ENCODE results near the gene KANK4. TPM values are rescaled to one million over a fixed set of nuclear protein-coding genes. Genes with fewer than 3 reads are reported as not detected.

The KANK4 gene
- polyA plus RNA-seq, 3 donors = not detected

- H3K27me3 Mint-ChIP-seq (ENCODE audit: low read depth in 3 of 3) = peaks cover 32 to 42% (median 37%) of the 10 kb centered on the region in 3 donors
These were observed 3.8 kb downstream of the KANK4 start for GRCh38 chr1:62315387-62315786.

GRCh38 chr1:62314454-62315350, 4.5 kb downstream of the KANK4 start:
- H3K27me3 ChIP-seq (ENCODE audit: control insufficient read depth in 2 of 2, insufficient read depth in 2 of 2, low read length in 2 of 2) = peaks cover 22 to 25% of the 10 kb centered on the region in 2 donors
- peaks cover 0 to 3% (median 0%) of the 10 kb centered on the region in 7 donors for H3K9me3 Mint-ChIP-seq
- H3K27ac Mint-ChIP-seq = no peak overlapping the region
- TF ChIP-seq CTCF (IDR thresholded peaks at IDR 0.05) = no peak
- 89% methylated on average over 10 of the region's 16 CpGs for WGBS (ENCODE audit: insufficient coverage)
- peaks cover 25 to 36% (median 33%) of the 10 kb centered on the region in 3 donors for H3K27me3 Mint-ChIP-seq (ENCODE audit: low read depth in 3 of 3)
- H3K4me1 ChIP-seq (ENCODE audit: control insufficient read depth in 1 of 2, insufficient read depth in 2 of 2, low read length in 2 of 2) = peaks cover 0 to 9% of the 10 kb centered on the region in 2 donors
- H3K4me1 Mint-ChIP-seq = no peaks in the 10 kb centered on the region
- H3K4me3 Mint-ChIP-seq = no peak overlapping the region
- intact Hi-C loops (cut with micrococcal nuclease) = no loop called here
- no peaks in the 10 kb centered on the region for H3K36me3 ChIP-seq (replicated peaks in 1 of 2; ENCODE audit: control insufficient read depth in 1 of 2, insufficient read depth in 2 of 2, low read length in 2 of 2)
- H3K4me2 ChIP-seq (replicated peaks; ENCODE audit: extremely low read depth, low read length, poor library complexity, severe bottlenecking) = no peak overlapping the region
- no peak overlapping the region for H3K4me3 ChIP-seq (replicated peaks in 1 of 3; ENCODE audit: low read depth in 2 of 3, low read length in 3 of 3)
- no peaks in the 10 kb centered on the region for H4K20me1 ChIP-seq (ENCODE audit: insufficient read depth, low read length)
- H3K9ac ChIP-seq (ENCODE audit: insufficient read depth, low read length, poor library complexity, severe bottlenecking) = no peak overlapping the region
- peaks cover 0 to 11% of the 10 kb centered on the region in 2 donors for H3K9me3 ChIP-seq (replicated peaks in 1 of 2; ENCODE audit: control insufficient read depth in 1 of 2, insufficient read depth in 1 of 2, low read length in 2 of 2)
- H3K36me3 Mint-ChIP-seq = peaks cover 0 to under 1% of the 10 kb centered on the region in 2 donors
- H3K79me2 ChIP-seq (ENCODE audit: insufficient read depth, low read length) = no peaks in the 10 kb centered on the region
- H3K27ac ChIP-seq (ENCODE audit: low read depth in 1 of 2, low read length in 2 of 2) = no peak overlapping the region
- H2AFZ ChIP-seq (ENCODE audit: insufficient read depth, low read depth, low read length, poor library complexity, severe bottlenecking) = no peak overlapping the region
- no peak for DNase-seq

More at GRCh38 chr1:62315387-62315786, 3.8 kb downstream of the KANK4 start:
- no peak for DNase-seq
- H3K36me3 ChIP-seq (replicated peaks in 1 of 2; ENCODE audit: control insufficient read depth in 1 of 2, insufficient read depth in 2 of 2, low read length in 2 of 2) = no peaks in the 10 kb centered on the region
- H3K9me3 ChIP-seq (replicated peaks in 1 of 2; ENCODE audit: control insufficient read depth in 1 of 2, insufficient read depth in 1 of 2, low read length in 2 of 2) = peaks cover 0 to 11% of the 10 kb centered on the region in 2 donors
- H3K79me2 ChIP-seq (ENCODE audit: insufficient read depth, low read length) = no peaks in the 10 kb centered on the region
- Mint-ChIP-seq H3K27ac (no peak overlapping the region), H3K4me1 (no peaks in the 10 kb centered on the region), H3K4me3 (no peak overlapping the region), H3K36me3 (peaks cover 0 to 2% of the 10 kb centered on the region in 2 donors), H3K9me3 (peaks cover 0 to 6% (median 0%) of the 10 kb centered on the region in 7 donors)
- no peak for TF ChIP-seq CTCF (IDR thresholded peaks at IDR 0.05)
- H2AFZ ChIP-seq (ENCODE audit: insufficient read depth, low read depth, low read length, poor library complexity, severe bottlenecking) = no peak overlapping the region
- H3K4me1 ChIP-seq (ENCODE audit: control insufficient read depth in 1 of 2, insufficient read depth in 2 of 2, low read length in 2 of 2) = peaks cover 0 to 9% of the 10 kb centered on the region in 2 donors
- WGBS (ENCODE audit: insufficient coverage) = 100% methylated on average over 2 of the region's 5 CpGs
- no peak overlapping the region for H3K27ac ChIP-seq (ENCODE audit: low read depth in 1 of 2, low read length in 2 of 2)
- no peaks in the 10 kb centered on the region for H4K20me1 ChIP-seq (ENCODE audit: insufficient read depth, low read length)
- intact Hi-C loops (cut with micrococcal nuclease) = no loop called here
- peaks cover 22 to 32% of the 10 kb centered on the region in 2 donors for H3K27me3 ChIP-seq (ENCODE audit: control insufficient read depth in 2 of 2, insufficient read depth in 2 of 2, low read length in 2 of 2)
- no peak overlapping the region for H3K4me2 ChIP-seq (replicated peaks; ENCODE audit: extremely low read depth, low read length, poor library complexity, severe bottlenecking)
- no peak overlapping the region for H3K4me3 ChIP-seq (replicated peaks in 1 of 3; ENCODE audit: low read depth in 2 of 3, low read length in 3 of 3)
- no peak overlapping the region for H3K9ac ChIP-seq (ENCODE audit: insufficient read depth, low read length, poor library complexity, severe bottlenecking)
